GOT3 (cell line): ENCODE measurements around the gene C8B.

Experiments
- DNase-seq: peaks from one replicate; lab custom pipeline; 2025; ENCODE audit warnings: mixed read lengths; lab: John Stamatoyannopoulos, UW

Gene C8B

GRCh38 chr1:56898005-56898373 lies 67.8 kb downstream of the C8B start:
- DNase-seq = no peak

GRCh38 chr1:56897150-56898004 lies 68.4 kb downstream of the C8B start:
- DNase-seq = no peak

- no peak for DNase-seq
These were observed 71.8 kb downstream of the C8B start for GRCh38 chr1:56894014-56894413.

- DNase-seq = no peak
These were observed 75.6 kb downstream of the C8B start for GRCh38 chr1:56890229-56890628.

GRCh38 chr1:56881417-56881816 lies 84.4 kb downstream of the C8B start:
- no peak for DNase-seq

- no peak for DNase-seq
These were observed 85.0 kb downstream of the C8B start for GRCh38 chr1:56880774-56881173.
